Prostate gland (tissue), 2 donors: ENCODE measurements around the gene PYY. TPM values are rescaled to one million over a fixed set of nuclear protein-coding genes. Genes with fewer than 3 reads are reported as not detected.

Source experiments
- DNase-seq: peaks from one replicate; pipeline ENCODE4 v3.0.0-alpha.2; 2019; ENCODE audit warnings: low spot score
- H3K27ac ChIP-seq, 2 donors: fragments of 200-600 bp; sonication (generic); 2 replicates each; pipeline ENCODE4 v1.5.1; 2017 to 2019
- H3K27me3 ChIP-seq: fragments of 200-600 bp; sonication (generic); replicated peaks from 2 replicates; pipeline ENCODE4 v1.5.1; 2019; ENCODE audit not compliant: insufficient read depth
- H3K36me3 ChIP-seq, 2 donors: fragments of 200-600 bp; sonication (generic); 1 replicate in 1 of 2; 2 replicates in 1 of 2; pipeline versions ENCODE4 v1.5.1 to v1.8.1; 2017 to 2019
- H3K4me1 ChIP-seq: fragments of 200-600 bp; sonication (generic); replicated peaks from 2 replicates; pipeline ENCODE4 v1.5.1; 2019
- H3K4me3 ChIP-seq, 2 donors: fragments of 200-600 bp; sonication (generic); 2 replicates each; pipeline ENCODE4 v1.5.1; 2017 to 2019
- H3K9me3 ChIP-seq: fragments of 200-600 bp; sonication (generic); 2 replicates; pipeline ENCODE4 v1.5.1; 2017
- POLR2A ChIP-seq: fragments of 450-650 bp; IDR thresholded peaks from one replicate; pipeline ENCODE4 v1.6.1; 2016; ENCODE audit warnings: antibody characterized with exemption, mild to moderate bottlenecking
- POLR2AphosphoS5 ChIP-seq: sonication (generic); formaldehyde crosslinking; IDR thresholded peaks from one replicate; pipeline ENCODE4 v1.6.1; 2017; ENCODE audit warnings: antibody characterized with exemption
- WGBS: methylation state at CpG from one replicate; pipeline ENCODE4 v1.1.5; 2018; 5-methylcytosine and 5-hydroxymethylcytosine counted together
- intact Hi-C: fragments of 100-400 bp; cut with DNase I; formaldehyde crosslinking; loops from one replicate; pipeline ENCODE4 v1.14.2; 2022
- total RNA-seq, 2 donors: library from RNA; depleted of rRNA; stranded (reverse); fragments of >200 nt; gene quantifications; one replicate each; pipeline ENCODE4 v1.1.0, GENCODE V29; 2016
- TF ChIP-seq, protein P1 (sequence below), 4 experiments: fragments of 200-600 bp in 2 of 4; fragments of 450-650 bp in 2 of 4; sonication (generic) in 2 of 4; IDR thresholded peaks; 1 replicate in 3 of 4; 2 replicates in 1 of 4; pipeline ENCODE4 v1.5.1; 2016 to 2019; ENCODE audit warnings: antibody characterized with exemption in 4 of 4, mild to moderate bottlenecking in 2 of 4, moderate library complexity in 2 of 4

Gene PYY
- total RNA-seq = not detected

DNA sequence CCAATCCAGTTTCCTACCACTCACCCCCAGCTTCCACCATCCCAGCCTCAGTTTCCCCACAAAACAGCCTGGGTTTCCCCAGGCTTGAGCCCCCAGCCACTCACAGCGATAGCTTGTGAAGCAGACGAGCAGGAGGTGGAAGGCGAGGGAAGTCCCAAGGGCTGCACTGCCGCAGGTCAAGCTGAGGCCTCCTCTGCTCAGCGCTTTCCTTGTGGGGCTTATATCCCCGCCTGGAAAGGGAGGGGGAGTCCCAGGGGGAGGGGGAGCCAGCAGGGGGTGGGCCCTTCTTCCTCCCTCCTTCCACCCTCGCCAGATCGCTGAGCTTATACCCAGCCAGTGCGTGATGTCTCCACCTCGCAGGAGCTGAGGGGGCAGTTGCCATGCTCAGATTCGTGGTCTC, at the start of gene PYY:
TSS of gene PYY (minus strand) at position 195 of the 400 bp plus-strand sequence. CDS start 457 bp downstream, outside the sequence.
- DNase-seq = no peak
- H3K4me1 ChIP-seq = no peaks in the 10 kb centered on the region
- 54% methylated on average over 11 of the region's 11 CpGs for WGBS
- no peak within 1 kb of the TSS for H3K4me3 ChIP-seq
- intact Hi-C loops = no loop called here
- no peaks in the 10 kb centered on the region for H3K9me3 ChIP-seq
- H3K36me3 ChIP-seq = no peaks in the 10 kb centered on the region
- no peak for TF ChIP-seq POLR2AphosphoS5
- peaks cover 8% of the 10 kb centered on the region for H3K27me3 ChIP-seq
- no peak within 1 kb of the TSS for H3K27ac ChIP-seq

DNA sequence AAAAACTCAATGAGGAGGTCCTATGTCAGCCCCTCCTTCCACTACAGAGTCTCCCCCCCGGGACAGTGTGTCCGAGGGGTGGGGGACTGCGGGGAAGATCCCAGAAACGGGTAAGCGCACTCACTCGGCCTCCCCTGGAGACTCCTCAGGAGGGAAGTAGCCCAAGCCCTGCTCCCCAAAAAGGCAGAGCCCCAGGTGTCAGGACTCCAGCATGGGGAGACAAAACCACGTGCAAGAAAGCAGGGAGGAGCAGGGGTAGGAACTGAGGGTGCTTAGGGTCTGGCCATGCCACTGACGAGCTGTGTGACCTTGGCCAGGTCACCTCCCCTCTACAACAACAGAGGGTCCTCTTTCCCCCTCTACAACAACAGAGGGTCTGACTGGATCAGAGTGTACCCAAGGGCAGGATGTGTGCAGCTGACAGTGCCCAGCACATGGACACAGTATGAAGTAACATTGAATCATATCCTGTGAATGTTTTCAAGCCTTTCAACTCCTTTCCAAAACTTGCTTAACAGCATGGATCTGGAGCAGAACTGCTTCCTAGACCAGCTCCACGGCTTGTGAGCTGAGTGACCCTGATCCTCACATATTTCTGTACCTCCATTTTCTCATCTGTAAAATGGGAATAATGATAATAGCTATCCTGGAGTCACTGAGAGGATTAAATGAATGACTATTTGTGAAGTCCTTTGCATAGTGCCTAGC, 48.6 kb upstream of the PYY start:
- Histone ChIP-seq H3K36me3 (no peaks in the 10 kb centered on the region), H3K9me3 (no peaks in the 10 kb centered on the region), H3K27me3 (peaks cover 3% of the 10 kb centered on the region), H3K4me1 (peaks cover 11% of the 10 kb centered on the region), H3K4me3 (no peak overlapping the region), H3K27ac (no peak overlapping the region)
- intact Hi-C loops = loop anchor here (5.0 kb wide), 1 partner anchor 60 kb away; the partner anchor contains the start of gene PPY
- no peak for DNase-seq
- no peak for TF ChIP-seq POLR2AphosphoS5
- TF ChIP-seq POLR2A = no peak
- TF ChIP-seq, protein P1, sequence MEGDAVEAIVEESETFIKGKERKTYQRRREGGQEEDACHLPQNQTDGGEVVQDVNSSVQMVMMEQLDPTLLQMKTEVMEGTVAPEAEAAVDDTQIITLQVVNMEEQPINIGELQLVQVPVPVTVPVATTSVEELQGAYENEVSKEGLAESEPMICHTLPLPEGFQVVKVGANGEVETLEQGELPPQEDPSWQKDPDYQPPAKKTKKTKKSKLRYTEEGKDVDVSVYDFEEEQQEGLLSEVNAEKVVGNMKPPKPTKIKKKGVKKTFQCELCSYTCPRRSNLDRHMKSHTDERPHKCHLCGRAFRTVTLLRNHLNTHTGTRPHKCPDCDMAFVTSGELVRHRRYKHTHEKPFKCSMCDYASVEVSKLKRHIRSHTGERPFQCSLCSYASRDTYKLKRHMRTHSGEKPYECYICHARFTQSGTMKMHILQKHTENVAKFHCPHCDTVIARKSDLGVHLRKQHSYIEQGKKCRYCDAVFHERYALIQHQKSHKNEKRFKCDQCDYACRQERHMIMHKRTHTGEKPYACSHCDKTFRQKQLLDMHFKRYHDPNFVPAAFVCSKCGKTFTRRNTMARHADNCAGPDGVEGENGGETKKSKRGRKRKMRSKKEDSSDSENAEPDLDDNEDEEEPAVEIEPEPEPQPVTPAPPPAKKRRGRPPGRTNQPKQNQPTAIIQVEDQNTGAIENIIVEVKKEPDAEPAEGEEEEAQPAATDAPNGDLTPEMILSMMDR (IDR thresholded peaks at IDR 0.05) = no peak
- 63% methylated on average over 9 of the region's 9 CpGs for WGBS

DNA sequence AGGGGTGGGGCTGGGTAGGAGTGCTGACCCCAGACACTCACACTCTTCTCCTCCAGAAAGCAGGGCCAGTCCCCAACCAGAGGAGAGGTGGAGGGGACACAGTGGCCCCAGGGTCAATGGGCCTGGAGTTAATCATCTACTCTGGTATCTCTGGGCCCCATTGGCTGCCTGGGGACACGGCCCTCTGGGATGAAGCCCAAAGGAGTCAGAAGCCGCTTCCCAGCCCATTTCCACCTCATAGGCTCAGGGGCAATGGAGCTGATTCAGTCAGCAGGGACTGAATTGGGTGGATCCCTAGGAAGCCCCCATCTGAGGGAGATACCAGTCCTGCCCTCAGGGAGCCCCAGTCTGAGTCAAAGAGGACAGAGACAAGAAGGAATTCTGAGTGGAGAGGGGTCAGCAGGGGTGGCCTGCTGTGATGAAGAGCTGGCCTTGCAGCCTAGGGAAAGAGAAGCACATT, 47.8 kb upstream of the PYY start:
- WGBS = 85% methylated on average over 2 of the region's 2 CpGs
- Histone ChIP-seq H3K4me1 (peaks cover 11% of the 10 kb centered on the region), H3K27ac (no peak overlapping the region), H3K4me3 (no peak overlapping the region), H3K36me3 (no peaks in the 10 kb centered on the region), H3K9me3 (no peaks in the 10 kb centered on the region), H3K27me3 (peaks cover 3% of the 10 kb centered on the region)
- intact Hi-C loops = loop anchor here (5.0 kb wide), 1 partner anchor 59 kb away; the partner anchor contains the start of gene PPY
- DNase-seq = no peak
- TF ChIP-seq POLR2AphosphoS5 (no peak), POLR2A (no peak)
- TF ChIP-seq, protein P1 (IDR thresholded peaks at IDR 0.05) = no peak

DNA sequence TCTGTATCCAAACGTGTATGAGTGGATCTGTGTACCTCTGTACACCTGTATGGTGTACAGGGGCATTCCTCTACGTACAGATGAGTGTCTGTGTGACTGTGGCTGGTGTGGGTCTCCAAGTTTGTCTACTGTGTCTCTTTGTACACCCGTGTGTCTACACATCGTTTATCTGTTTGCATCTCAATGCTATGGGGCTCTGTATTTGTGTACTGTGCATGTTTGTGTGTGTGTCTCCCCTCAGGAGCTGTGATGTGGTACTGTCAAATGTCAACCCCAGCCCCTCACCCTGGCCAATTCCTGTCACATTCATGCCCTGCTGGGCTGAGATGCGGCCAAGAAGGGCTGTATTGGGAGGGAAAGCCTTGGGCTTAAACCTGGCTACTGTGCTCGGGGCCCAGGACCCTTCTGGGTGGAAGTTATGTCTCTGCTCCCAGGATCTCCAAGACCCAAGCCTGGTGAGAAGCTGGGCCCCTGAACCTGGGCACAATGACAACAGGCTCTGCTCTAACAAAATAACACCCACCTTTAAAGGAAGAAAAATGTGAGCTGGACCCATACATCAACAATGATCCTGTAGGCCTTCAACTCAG, 47.2 kb upstream of the PYY start:
- TF ChIP-seq POLR2A (no peak), POLR2AphosphoS5 (no peak)
- Histone ChIP-seq H3K4me1 (peaks cover 6% of the 10 kb centered on the region), H3K9me3 (no peaks in the 10 kb centered on the region), H3K36me3 (no peaks in the 10 kb centered on the region), H3K27me3 (peaks cover 3% of the 10 kb centered on the region), H3K27ac (no peak overlapping the region), H3K4me3 (no peak overlapping the region)
- DNase-seq = no peak
- WGBS = 65% methylated on average over 6 of the region's 6 CpGs
- intact Hi-C loops = loop anchor here (5.0 kb wide), 1 partner anchor 59 kb away; the partner anchor contains the start of gene PPY

DNA sequence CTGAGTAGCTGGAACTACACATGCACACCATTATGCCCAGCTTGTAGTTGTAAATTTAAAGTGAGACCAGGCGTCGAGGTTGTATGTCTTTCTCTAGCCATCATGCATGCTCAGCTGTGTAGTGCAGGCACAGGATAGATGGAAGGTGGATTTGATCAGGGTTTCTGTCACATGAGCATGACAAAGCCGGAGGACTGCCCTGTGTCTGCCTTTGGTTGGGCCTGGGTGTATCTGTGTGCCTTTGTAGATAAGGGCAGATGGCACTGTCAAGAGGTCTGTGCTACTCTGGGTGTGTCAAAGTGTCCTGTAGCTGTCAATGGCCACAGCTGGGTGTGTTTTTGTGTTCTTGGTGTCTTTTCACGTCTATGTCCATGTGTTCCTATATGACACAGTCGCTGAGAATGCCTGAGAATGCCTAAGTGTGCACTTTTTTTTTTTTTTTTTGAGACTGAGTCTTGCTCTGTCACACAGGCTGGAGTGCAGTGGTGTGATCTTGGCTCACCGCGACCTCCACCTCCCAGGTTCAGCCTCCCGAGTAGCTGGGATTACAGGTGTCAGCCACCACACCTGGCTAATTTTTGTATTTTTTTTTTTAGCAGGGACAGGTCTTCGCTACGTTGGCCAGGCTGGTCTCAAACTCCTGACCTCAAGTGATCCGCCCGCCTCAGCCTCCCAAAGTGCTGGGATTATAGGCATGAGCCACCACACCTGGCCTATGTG, 46.6 kb upstream of the PYY start:
- intact Hi-C loops = loop anchor here (5.0 kb wide), 1 partner anchor 58 kb away; the partner anchor contains the start of gene PPY
- TF ChIP-seq, protein P1 (IDR thresholded peaks at IDR 0.05) = no peak
- no peak for TF ChIP-seq POLR2AphosphoS5
- TF ChIP-seq POLR2A = no peak
- Histone ChIP-seq H3K4me3 (no peak overlapping the region), H3K27me3 (peaks cover 2% of the 10 kb centered on the region), H3K27ac (no peak overlapping the region), H3K36me3 (no peaks in the 10 kb centered on the region), H3K9me3 (no peaks in the 10 kb centered on the region), H3K4me1 (no peaks in the 10 kb centered on the region)
- no peak for DNase-seq
- 90% methylated on average over 12 of the region's 12 CpGs for WGBS
